HL-60/S4 treated with phorbol 12-myristate 13-acetate at 8.2 ng/mL for 4 days and 3 days (cell line): ENCODE data around the gene TGFBR3.

Source experiments
- in situ Hi-C: fragments of 300-500 bp; cut with MboI; formaldehyde crosslinking; loops from 2 replicates; pipeline ENCODE4 v1.15.0; 2022; ENCODE audit warnings: low sequenced_read_pairs

The TGFBR3 gene

DNA sequence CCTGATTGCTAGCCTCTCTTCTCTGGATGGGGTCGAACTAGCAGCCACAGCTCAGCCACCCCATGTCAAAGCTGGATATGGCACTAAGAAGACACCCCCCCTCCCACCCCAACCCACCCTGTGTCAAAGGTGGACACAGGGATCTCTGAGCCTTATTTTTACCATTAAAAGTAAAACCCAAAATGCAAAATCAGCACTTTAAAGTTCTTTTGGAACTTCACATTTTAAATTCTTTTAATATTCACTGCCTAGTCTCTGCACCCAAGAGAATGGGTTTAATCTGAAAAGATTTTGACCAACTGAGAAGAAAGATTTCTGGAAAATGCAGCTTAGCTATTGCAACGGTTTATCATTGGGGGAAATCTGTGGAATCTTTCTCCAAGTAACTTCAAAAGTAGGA, 167.6 kb downstream of the TGFBR3 start:
- in situ Hi-C loops, result no loop called here

DNA sequence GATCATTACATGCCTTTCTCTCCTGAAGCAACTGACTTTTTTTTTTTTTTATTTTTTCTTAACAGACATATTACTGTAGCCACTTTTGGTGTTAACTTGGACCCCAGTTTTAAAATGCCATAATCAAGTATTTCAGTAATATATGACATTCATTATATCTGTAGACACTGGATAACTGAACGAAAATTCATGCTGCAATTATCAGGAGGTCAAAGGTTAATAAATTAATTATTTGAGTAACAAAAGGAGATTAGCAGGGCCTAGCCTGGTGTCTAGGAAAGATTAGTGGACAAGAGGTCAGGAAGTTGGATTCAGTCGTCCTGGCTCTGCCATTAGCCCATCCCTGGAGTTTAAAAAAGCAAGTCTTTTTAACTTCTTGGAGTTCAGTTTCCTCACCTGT, 168.1 kb downstream of the TGFBR3 start:
- in situ Hi-C loops, result no loop called here

DNA sequence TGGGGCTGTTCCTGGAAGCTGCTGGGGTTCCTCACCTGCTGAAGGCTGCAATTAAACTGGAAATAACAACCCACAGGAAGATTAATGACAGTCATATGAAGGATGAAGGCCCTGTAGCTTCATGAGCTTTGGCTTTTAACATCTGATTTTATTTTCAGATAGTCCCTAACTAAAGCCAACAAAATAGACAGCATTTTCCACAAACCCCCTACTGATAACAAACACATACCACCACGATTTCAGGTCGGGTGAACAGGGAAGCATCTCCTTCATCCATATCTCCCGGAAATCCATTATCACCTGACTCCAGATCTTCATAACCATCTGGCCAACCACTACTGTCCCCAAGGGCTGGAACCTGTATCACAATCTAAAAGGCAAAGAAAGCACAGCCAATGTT, 169.6 kb downstream of the TGFBR3 start:
- in situ Hi-C loops, result no loop called here

DNA sequence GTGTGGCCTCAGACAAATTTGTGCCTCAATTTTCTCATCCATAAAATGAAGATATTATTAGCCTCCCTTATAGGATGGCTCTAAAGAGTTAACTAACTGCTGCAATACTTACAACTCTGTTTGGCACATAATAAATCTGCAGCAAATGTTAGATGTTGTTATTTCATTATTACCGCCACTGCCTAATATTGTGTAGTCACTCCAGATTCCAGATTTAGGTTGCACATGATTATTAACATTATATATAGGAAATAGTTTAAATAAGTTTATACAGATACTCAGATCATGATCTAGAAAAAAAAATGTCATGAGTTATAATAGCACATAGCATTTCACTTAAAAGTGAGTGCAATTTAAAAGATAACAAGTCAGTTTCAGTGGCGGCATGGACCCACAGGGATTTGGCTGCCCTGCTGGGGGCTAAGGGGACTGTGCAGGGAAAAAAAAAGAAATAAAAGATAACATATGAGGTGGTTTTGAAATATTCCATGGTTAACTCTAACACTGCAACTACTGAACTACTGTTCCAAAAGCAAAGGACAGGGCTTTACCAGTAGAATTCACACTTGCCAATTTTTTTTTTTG, 170.4 kb downstream of the TGFBR3 start:
- in situ Hi-C loops, result no loop called here

DNA sequence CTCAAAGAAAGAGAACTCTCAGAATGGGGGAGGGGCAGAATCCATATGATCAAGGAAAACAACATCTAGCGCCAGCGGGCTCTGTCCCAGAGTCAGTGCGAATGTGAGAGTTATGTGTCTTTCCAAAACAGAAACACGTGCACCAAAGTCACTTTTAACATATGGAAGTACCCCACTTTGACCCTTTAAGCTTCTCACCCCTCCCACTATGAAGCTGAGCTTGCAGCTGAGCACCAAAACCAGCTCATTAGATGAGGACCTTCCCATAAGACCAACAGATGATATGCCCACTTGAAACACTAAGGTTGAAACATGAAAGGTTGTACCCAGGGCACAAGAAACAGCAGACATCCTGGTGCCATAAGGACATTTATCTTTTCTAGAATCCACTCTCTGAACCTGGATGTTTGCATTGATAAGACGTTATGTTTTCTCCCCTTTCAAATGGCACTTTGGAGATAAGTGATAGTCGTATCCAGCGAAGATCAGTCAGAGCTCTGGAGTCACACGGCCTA, 171.0 kb downstream of the TGFBR3 start:
- in situ Hi-C loops, result no loop called here

DNA sequence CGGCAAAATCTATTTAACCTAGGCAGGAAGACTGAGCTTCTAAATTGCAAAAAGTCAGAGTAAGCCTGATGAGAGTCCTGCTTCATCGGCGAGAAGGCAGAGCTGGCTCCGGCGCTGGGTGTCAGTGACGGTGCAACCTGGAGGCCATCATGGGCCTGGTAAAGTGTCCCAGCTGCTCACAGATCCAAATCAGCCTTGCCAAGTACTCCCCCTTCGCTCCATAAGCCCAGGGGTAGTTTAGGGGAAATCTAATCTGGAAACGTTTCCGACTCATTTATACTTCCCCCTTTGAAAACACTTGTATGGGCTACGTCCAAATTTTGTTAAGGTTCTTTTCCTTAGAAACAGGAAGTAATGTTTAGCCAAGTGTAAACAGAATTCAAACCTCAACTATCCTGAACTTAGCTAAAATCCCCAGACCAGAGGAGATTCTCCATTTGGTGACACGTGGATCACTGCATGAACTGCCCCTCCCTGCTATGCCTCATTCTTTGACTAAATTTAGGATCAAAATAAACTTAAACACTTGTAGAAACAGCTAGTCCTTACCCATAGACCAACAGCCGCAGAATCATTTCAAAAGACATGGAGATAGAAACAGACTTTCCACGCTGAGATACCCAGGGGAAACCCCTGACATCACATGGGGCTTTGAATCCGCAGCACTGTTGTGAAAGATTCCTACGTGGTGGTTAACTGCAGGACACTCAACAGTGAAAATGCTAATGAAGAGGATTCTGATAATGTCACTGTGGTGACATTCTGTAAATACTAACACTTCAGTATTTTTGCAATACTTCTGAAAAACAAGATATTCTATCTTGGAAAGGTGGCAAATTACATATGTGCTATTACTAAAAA, 172.7 kb downstream of the TGFBR3 start:
- in situ Hi-C loops, result no loop called here

GRCh38 chr1:91712393-91712792, 173.6 kb downstream of the TGFBR3 start:
- in situ Hi-C loops, result no loop called here

DNA sequence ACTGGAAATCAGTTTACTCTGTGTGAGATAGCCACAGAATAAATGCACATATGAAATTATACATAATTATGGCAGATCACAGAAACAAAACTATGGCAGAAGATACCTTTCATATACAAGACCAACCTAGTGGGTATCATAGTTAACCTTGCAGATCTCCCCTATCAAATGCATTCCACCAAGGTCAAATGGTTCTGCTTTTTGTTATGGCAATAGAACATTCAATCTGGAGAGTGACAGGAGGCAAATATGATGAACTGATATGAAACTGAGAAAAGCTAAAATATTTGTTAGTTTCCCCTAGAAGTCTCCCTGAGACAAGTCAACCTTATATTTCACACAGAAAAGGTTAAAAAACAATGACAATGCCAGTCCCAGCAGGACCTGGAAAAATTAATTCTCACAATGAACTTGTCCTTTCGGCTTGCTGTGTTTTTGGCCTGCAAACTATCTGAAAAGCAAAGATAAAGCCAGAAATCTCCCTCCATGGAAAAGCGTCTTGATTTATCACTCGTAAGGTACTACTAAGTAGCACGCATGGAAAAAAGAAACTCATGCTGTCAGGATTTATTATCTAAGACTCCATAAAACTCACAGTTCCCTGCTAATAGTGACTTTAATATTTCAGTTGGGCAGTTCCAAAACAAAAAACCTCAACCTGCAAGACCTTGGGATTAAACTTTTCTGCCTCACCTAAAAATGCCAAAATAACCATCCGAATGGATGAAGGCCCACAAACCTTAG, 174.3 kb downstream of the TGFBR3 start:
- in situ Hi-C loops, result no loop called here

DNA sequence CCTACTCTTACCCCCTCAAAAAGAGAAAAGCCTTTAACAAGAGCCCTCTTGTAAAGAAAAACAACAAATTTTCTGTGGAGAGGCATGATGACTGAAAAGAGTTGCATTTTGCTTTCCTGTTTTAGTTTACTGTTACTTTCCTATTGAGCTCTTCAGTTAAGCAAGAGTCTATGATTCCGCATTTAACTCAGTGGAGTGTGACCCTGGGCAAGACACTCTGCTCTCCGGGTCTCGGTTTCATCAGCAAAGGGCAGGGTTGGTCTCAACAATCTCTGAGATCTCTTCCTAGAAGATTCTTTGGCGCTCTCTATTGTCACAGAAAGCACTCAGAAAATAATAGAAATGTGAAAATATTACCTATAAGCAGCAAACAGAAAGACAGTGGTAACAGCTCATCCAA, 175.7 kb downstream of the TGFBR3 start:
- in situ Hi-C loops, result no loop called here

DNA sequence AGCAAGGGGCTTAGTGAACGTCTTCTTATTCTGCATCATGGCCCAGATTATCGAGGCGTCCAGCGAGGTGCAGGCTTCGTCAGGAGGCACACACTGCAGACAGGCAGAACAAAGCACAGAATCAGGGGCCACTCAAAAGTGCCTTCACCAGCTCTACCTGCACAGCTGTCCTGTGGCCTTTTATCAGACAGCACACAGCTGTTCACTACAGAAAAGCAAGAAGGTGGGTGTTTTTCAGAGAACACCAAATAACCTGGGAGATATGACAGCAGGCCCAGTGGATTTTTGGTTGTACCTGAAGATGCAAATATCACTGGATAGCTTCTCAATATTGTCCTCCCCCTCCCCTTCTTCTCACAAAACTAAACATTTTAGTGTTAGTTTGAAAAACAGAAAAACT, 177.3 kb downstream of the TGFBR3 start:
- in situ Hi-C loops, result no loop called here

DNA sequence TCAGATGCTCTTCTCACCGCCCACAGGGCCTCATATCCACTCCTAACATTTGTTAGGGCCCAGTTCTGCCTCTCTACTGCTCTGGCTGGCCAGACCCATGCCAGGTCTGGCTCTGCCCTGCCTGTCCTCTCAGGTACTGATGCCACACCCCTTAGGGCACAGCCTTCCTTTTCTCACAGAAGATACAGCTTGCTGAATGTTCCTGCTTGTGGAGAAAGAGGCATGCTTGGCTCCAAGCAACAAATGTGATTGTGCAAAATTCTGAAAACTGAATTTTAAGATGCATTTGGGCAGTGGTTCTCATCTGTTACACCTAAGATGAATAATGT, 178.1 kb downstream of the TGFBR3 start:
- in situ Hi-C loops, result no loop called here

GRCh38 chr1:91707114-91707889, 178.6 kb downstream of the TGFBR3 start:
- in situ Hi-C loops, result no loop called here

GRCh38 chr1:91706140-91706957, 179.6 kb downstream of the TGFBR3 start:
- in situ Hi-C loops, result no loop called here

- in situ Hi-C loops, result no loop called here
Observed at GRCh38 chr1:91704746-91705145, 181.2 kb downstream of the TGFBR3 start.

DNA sequence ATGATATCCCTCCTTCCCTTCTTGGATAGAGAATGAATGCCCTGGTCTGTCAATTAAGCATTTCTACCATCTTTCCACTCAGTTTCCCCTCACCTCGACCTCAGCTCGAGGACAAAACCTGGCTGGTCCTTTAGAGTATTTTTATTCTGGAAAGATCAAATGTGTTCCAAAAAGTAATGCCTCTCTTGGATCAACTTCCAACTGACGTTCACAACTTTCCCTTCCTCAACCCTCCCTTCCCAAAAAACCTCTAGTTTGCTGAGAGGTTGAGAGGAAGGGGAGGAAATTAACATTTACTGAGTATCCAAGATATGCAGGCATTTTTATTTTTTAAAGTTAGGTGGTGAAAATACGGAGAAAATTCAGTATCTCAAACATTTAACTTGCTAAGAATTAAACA, 182.9 kb downstream of the TGFBR3 start:
- in situ Hi-C loops, result no loop called here

- in situ Hi-C loops, result no loop called here
Observed at GRCh38 chr1:91701472-91701869, 184.5 kb downstream of the TGFBR3 start.

DNA sequence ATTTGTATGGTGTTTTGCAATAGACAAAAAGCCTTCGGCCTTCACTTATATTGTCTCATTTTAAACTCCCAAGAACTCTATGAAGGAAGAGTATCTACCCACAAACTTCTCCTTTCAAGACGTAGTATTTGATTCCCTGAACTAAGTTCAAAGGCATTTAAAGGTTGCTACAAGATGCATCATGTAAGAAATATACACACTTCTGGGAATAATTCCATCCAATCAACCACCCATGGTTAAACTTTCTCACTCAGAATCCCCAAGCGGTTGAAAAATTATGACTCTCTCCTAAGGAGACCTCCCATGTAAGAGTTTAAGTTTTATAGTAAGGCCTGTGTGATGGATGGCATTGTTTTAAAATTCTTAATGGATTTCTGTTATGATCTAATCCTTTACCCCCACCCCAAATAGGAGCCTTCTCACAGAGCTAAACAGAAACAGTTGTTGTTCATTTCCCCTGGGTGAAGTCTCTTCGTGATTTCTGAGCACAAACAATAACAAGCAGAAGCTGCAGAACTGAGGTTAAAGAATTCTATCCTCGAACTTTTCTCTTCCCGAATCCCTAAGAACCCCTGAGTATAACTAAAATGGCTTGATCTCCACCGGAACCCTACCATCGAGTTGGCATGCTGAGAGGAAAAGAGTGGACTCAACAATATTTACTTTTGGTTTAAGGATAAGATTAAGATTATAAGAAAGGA, 185.0 kb downstream of the TGFBR3 start:
- in situ Hi-C loops, result no loop called here

DNA sequence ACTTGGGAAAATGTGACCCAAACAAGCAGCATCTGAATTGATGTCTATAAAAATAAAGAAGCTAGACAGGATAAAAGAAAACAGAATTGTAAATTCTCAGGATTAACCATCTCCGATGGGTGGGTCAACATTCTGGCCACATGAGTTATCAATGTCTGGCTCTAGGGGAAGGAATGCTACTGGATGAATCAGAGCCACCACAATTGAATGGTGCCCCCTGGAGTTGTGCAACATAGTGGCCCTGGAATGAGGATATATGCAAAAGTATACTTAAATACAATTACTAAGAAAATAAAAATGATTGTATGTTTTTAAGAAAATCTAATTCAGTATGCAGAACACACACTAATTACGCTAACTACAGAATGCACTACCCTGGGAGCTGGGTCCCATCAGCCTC, 185.6 kb downstream of the TGFBR3 start:
- in situ Hi-C loops, result no loop called here

DNA sequence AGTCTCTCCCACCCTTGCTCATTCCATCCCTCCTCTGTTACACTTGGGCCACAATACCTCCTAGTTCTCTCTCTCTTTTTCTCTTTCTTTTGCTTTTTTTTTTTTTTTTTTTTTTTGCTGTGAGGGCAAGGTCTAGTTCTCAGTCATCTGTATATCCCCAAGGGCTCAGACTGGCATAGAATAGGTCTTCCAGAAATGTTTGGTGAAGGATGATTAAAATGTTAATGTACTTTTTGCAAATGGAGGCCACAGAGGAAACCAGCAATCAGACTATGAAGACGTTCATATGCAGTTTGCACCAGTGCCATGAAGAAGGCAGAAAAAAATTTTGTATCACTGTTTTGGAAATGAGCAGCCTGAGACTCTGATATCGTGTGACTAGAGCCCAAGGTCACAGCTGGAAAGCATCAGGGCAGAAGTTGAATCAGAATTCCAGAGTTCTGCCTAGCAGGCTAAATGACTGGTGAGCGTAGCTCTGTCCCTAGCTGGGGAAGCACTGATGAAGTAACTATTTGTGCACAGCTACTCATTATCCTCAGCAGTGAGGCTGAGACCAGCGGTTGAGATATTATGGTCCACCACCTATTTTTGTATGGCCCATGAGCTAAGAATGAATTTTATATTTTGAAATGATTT, 186.5 kb downstream of the TGFBR3 start:
- in situ Hi-C loops, result no loop called here
